B cell (primary cell): ENCODE data around the gene CHST2. TPM values are rescaled to one million over a fixed set of nuclear protein-coding genes. Genes with fewer than 3 reads are reported as not detected.

ENCODE experiments used
- ATAC-seq: fragments of 200-7000 bp; cut with Tn5 transposase; one replicate; pipeline ENCODE4 v1.10.0; 2021; ENCODE audit warnings: low read depth, mild to moderate bottlenecking, moderate number of reproducible peaks, moderate library complexity
- CTCF ChIA-PET: fragments of 350-600 bp; sonication (Branson Sonifier 250); formaldehyde crosslinking; loops from one replicate; lab custom pipeline; 2021; ENCODE audit warnings: antibody characterized with exemption, inconsistent platforms; lab: Charles Lee
- POLR2A ChIA-PET: fragments of 350-600 bp; sonication (Branson Sonifier 250); formaldehyde crosslinking; loops from one replicate; lab custom pipeline; 2021; ENCODE audit warnings: antibody characterized with exemption; lab: Charles Lee
- DNase-seq: peaks from one replicate; pipeline ENCODE4 v3.0.0; 2013
- H2AFZ ChIP-seq: 2 replicates; pipeline ENCODE4 v1.6.1; 2012; ENCODE audit warnings: mild to moderate bottlenecking, low read depth, low read length; ENCODE audit not compliant: insufficient read depth, poor library complexity, severe bottlenecking
- H3K27ac ChIP-seq, 2 donors: 1 replicate in 1 of 2; 2 replicates in 1 of 2; pipeline ENCODE4 v1.5.1; 2012 to 2013; ENCODE audit warnings: low read length in 2 of 2, mild to moderate bottlenecking in 2 of 2, moderate library complexity in 1 of 2
- H3K27me3 ChIP-seq, 4 experiments: fragments of 200-600 bp in 1 of 4; sonication (generic) in 1 of 4; replicated peaks in 1 of 4; 1 replicate in 2 of 4; 2 replicates in 2 of 4; pipeline versions ENCODE4 v1.6.1 to v1.7.0; 2013 to 2016; ENCODE audit warnings: low read length in 3 of 4, mild to moderate bottlenecking in 2 of 4, mixed read lengths in 1 of 4, moderate library complexity in 1 of 4; ENCODE audit not compliant: insufficient read depth in 4 of 4, control insufficient read depth in 3 of 4; ENCODE audit errors: control extremely low read depth in 1 of 4
- H3K36me3 ChIP-seq, 2 experiments: replicated peaks in 1 of 2; 1 replicate in 1 of 2; 2 replicates in 1 of 2; pipeline versions ENCODE4 v1.6.1 to v1.7.1; 2013; ENCODE audit warnings: low read length in 1 of 2; ENCODE audit not compliant: insufficient read depth in 2 of 2, control insufficient read depth in 1 of 2; ENCODE audit errors: control extremely low read depth in 1 of 2, extremely low read depth in 1 of 2
- H3K4me1 ChIP-seq, 2 donors: fragments of 200-600 bp in 1 of 2; sonication (generic) in 1 of 2; 1 replicate in 1 of 2; 2 replicates in 1 of 2; pipeline versions ENCODE4 v1.5.1 to v1.6.1; 2013 to 2017; ENCODE audit warnings: low read length in 2 of 2; ENCODE audit not compliant: control insufficient read depth in 2 of 2, insufficient read depth in 2 of 2
- H3K4me2 ChIP-seq: replicated peaks from 2 replicates; pipeline ENCODE3; 2012; ENCODE audit warnings: mild to moderate bottlenecking, low read depth, low read length; ENCODE audit not compliant: poor library complexity, severe bottlenecking
- H3K4me3 ChIP-seq, 5 experiments: fragments of 200-600 bp in 1 of 5; sonication (generic) in 1 of 5; 1 replicate in 3 of 5; 2 replicates in 2 of 5; pipeline versions ENCODE4 v1.5.1 to v1.7.0; 2011 to 2016; ENCODE audit warnings: low read length in 4 of 5, mild to moderate bottlenecking in 4 of 5, low read depth in 2 of 5, control low read depth in 1 of 5, moderate library complexity in 1 of 5; ENCODE audit not compliant: insufficient read depth in 1 of 5; ENCODE audit errors: control extremely low read depth in 1 of 5, extremely low read depth in 1 of 5
- H3K79me2 ChIP-seq: fragments of 200-600 bp; sonication (generic); one replicate; pipeline ENCODE4 v1.6.0; 2016; ENCODE audit warnings: low read length; ENCODE audit not compliant: control insufficient read depth, insufficient read depth
- H3K9ac ChIP-seq: fragments of 200-600 bp; sonication (generic); 2 replicates; pipeline ENCODE4 v1.6.1; 2017; ENCODE audit warnings: mild to moderate bottlenecking, low read length, moderate library complexity
- H3K9me3 ChIP-seq, 3 donors: one replicate each; pipeline versions ENCODE4 v1.6.1 to v1.7.1; 2013; ENCODE audit warnings: low read length in 2 of 3; ENCODE audit not compliant: control insufficient read depth in 2 of 3, insufficient read depth in 1 of 3; ENCODE audit errors: control extremely low read depth in 1 of 3
- H4K20me1 ChIP-seq: 2 replicates; pipeline ENCODE4 v1.6.0; 2012; ENCODE audit warnings: mild to moderate bottlenecking, low read length; ENCODE audit not compliant: insufficient read depth, control insufficient read depth, poor library complexity, severe bottlenecking
- H3K27ac Mint-ChIP-seq: one replicate; pipeline ENCODE4 v1.8.0; 2021; ENCODE audit warnings: mixed read lengths
- H3K27me3 Mint-ChIP-seq: one replicate; pipeline ENCODE4 v1.8.0; 2021; ENCODE audit warnings: mixed read lengths
- H3K4me1 Mint-ChIP-seq: one replicate; pipeline ENCODE4 v1.8.0; 2021; ENCODE audit warnings: mixed read lengths
- H3K4me3 Mint-ChIP-seq: one replicate; pipeline ENCODE4 v1.8.0; 2021; ENCODE audit warnings: mixed read lengths
- H3K9me3 Mint-ChIP-seq: one replicate; pipeline ENCODE4 v1.8.0; 2022; ENCODE audit warnings: mixed read lengths; ENCODE audit not compliant: insufficient read depth
- CTCF ChIP-seq: fragments of 200-600 bp; IDR thresholded peaks from one replicate; pipeline ENCODE4 v1.8.0; 2022; ENCODE audit warnings: antibody characterized with exemption, mild to moderate bottlenecking
- EZH2 ChIP-seq: IDR thresholded peaks from 2 replicates; pipeline ENCODE4 v1.6.1; 2012; ENCODE audit warnings: borderline replicate concordance, low read depth, mild to moderate bottlenecking, moderate library complexity, low read length; ENCODE audit not compliant: insufficient read depth, poor library complexity, severe bottlenecking
- WGBS: methylation state at CpG from one replicate; pipeline ENCODE4 v1.1.5; 2013; ENCODE audit warnings: missing lambda C conversion rate; ENCODE audit not compliant: insufficient coverage; 5-methylcytosine and 5-hydroxymethylcytosine counted together
- intact Hi-C: fragments of 100-400 bp; cut with micrococcal nuclease; formaldehyde crosslinking; loops from one replicate; pipeline ENCODE4 v1.10.0; 2022
- polyA plus RNA-seq: library from polyadenylated mRNA; depleted of rRNA; stranded (reverse); fragments of >200 nt; gene quantifications from 2 replicates; pipeline ENCODE4 v1.2.3, GENCODE V29; 2012
- total RNA-seq, 2 donors: library from RNA; stranded (reverse); fragments of 120-200 nt in 1 of 2; gene quantifications; 1 replicate in 1 of 2; 2 replicates in 1 of 2; pipeline versions ENCODE4 v1.2.3 to v1.2.4, GENCODE V29; 2013 to 2022

CHST2 gene
- total and polyA plus RNA-seq, 2 donors (not counting 1 experiment from before 2014, with no cell fraction given): 5.2 to 25.0 TPM

- ChIA-PET POLR2A (no interaction called here), CTCF (no interaction called here)
- TF ChIP-seq CTCF (no peak), EZH2 (no peak)
- no peaks in the 10 kb centered on the region for H3K27me3 ChIP-seq
- Mint-ChIP-seq H3K27me3 (no peaks in the 10 kb centered on the region), H3K4me1 (no peaks in the 10 kb centered on the region), H3K4me3 (no peak overlapping the region), H3K27ac (no peak overlapping the region), H3K9me3 (no peaks in the 10 kb centered on the region)
- no peak overlapping the region for H3K4me3 ChIP-seq
- no CpG with 5 or more reads among the region's 2 CpGs for WGBS
- no peak for ATAC-seq
- H3K9ac ChIP-seq: no peak overlapping the region
- intact Hi-C loops: no loop called here
- no peak for DNase-seq
- H3K4me2 ChIP-seq: no peak overlapping the region
- no peaks in the 10 kb centered on the region for H4K20me1 ChIP-seq
- no peaks in the 10 kb centered on the region for H3K36me3 ChIP-seq
- H3K9me3 ChIP-seq: peaks cover 0 to 6% (median 3%) of the 10 kb centered on the region in 3 donors
- no peak overlapping the region for H3K27ac ChIP-seq
- no peak overlapping the region for H2AFZ ChIP-seq
- H3K79me2 ChIP-seq: no peaks in the 10 kb centered on the region
- H3K4me1 ChIP-seq: no peaks in the 10 kb centered on the region
Measured at GRCh38 chr3:143137435-143138036, 18.0 kb downstream of the CHST2 start.

GRCh38 chr3:143138953-143139352 lies 19.4 kb downstream of the CHST2 start:
- Histone ChIP-seq H3K9me3 (peaks cover 0 to 6% (median 4%) of the 10 kb centered on the region in 3 donors), H3K27me3 (no peaks in the 10 kb centered on the region), H3K79me2 (no peaks in the 10 kb centered on the region), H3K4me3 (no peak overlapping the region), H4K20me1 (no peaks in the 10 kb centered on the region), H3K9ac (no peak overlapping the region), H3K36me3 (no peaks in the 10 kb centered on the region), H2AFZ (no peak overlapping the region), H3K4me2 (no peak overlapping the region), H3K27ac (no peak overlapping the region), H3K4me1 (no peaks in the 10 kb centered on the region)
- no peak for DNase-seq
- CTCF ChIA-PET: no interaction called here
- Mint-ChIP-seq H3K4me3 (no peak overlapping the region), H3K27me3 (no peaks in the 10 kb centered on the region), H3K27ac (no peak overlapping the region), H3K4me1 (no peaks in the 10 kb centered on the region), H3K9me3 (no peaks in the 10 kb centered on the region)
- TF ChIP-seq EZH2 (no peak), CTCF (no peak)
- WGBS: 100% methylated on average over 2 of the region's 3 CpGs
- POLR2A ChIA-PET: no interaction called here
- ATAC-seq: no peak
- intact Hi-C loops: no loop called here
